ENCODE data around the gene ZBTB42.
"Not testable (repeated sequence)": the region's sequence is repeated elsewhere in the genome, so short reads cannot be mapped to it uniquely, and the experiment has no call there.

ZBTB42 gene

DNA sequence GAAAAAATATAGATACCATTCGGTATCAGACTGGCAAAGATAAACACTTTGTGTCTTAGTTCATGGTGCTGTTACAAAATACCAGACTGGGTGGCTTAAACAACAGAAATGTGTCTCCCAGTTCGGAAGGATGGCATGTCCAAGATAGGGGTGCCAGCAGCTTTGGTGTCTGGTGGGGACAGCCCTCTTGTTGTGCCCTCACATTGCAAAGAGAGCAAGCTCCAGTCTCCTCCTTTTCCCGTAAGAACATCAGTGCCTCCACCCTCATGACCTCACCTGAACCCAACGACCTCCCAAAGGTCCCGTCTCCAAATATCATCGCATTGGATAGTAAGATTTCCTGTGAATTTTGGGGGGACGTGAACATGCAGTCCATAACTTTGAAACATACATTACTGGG lies 12.4 kb downstream of the ZBTB42 start:
- no peak for DNase-seq

DNA sequence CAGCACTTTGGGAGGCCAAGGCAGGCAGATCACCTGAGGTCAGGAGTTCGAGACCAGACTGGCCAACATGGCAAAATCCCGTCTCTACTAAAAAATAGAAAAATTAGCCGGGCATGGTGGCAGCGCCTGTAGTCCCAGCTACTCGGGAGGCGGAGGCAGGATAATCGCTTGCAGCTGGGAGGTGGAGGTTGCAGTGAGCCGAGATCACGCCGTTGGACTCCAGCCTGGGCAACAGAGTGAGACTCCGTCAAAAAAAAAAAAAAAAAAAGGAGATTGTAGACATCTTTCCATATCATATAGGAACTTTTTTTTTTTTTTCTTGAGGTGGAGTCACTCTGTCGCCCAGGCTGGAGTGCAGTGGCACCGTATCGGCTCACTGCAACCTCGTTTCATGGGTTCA lies 13.8 kb downstream of the ZBTB42 start:
- DNase-seq: not testable (repeated sequence)

DNA sequence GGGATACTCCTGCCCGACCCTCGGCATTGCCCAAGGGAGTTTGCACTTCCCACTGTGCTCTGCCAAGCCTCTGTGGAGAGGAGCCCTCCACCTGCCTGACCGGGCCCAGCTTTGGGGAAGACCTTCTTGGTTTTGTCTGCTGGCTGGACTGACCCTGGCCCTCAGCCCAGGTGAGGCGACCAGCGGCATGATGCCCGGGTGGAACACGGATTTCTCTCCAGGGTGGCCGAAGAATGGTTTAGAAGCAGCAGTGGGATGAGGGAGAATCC lies 15.6 kb downstream of the ZBTB42 start:
- DNase-seq: no peak

DNA sequence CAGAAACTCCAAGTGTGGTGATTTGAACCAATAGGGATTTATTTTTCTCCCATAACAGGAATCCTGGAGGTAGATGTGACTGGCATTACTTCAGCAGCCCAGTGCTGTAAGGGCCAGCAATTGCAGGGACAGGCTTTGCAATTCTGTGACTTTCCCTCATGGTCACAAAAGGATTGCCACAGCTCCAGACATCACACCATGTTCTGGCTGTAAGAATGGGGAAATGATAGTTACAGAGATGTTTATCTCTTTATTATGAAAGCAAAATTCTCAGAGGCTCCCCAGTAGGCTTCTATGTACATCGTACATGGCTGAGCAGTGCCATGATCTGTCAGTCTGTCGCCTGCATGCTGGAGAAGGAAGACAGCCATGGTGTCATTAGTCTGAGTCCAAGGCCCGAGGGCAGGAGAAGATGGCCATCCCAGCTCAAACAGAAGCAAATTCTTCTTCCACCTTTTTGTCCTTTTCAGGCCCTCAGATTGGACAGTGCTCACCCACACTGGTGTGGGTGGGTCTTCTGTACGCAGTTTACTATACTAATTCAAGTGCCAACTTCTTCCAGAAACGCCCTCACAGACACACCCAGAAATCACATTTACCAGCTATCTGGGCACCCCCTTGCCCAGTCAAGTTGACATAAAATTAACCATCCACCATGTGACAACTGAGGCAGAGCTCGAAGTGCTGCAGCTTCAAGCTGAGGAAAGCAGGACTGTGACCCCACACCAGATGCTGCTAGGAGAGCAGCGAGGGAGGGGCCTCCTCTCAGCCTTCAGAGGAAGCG lies 17.2 kb downstream of the ZBTB42 start:
- DNase-seq: no peak

DNA sequence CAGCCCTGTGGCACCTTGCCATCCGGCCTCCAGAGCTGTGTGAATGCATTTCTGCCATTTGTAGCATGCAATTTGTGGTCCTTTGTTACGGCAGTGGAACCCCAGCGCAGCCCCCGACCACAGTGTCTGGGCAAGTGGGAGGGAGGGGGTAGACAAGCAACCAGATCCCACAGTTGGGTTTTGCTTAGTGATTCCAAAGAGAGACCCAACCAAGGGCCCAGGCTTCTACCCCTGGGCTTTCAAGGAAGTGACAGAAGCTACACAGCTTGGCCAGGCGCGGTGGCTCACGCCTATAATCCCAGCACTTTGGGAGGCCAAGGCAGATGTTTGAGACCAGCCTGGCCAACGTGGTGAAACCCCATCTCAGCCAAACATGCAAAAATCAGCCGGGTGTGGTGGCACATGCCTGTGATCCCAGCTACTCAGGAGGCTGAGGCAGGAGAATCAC lies 17.8 kb downstream of the ZBTB42 start:
- DNase-seq: no peak

DNA sequence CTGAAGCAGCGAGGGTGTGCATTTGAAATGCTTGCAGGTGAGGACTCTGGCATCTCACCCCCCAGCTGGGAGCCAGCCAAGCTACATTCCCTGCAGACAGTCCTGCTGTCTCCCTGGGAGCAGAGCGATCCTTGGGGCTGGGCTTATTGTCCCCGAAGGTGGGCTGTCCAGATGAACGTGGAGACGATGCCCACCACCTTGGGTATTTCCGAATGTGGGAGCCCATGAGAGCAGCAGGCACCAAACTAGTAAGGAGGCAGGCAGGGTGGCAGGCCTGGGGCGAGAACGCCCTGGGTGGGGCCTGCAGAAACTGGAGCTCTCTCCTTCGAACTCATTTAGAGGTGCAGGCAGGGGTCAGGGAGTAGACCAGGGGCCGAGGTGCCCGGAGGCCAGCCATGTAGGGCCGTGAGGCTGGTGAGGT lies 18.5 kb downstream of the ZBTB42 start:
- DNase-seq: no peak

DNA sequence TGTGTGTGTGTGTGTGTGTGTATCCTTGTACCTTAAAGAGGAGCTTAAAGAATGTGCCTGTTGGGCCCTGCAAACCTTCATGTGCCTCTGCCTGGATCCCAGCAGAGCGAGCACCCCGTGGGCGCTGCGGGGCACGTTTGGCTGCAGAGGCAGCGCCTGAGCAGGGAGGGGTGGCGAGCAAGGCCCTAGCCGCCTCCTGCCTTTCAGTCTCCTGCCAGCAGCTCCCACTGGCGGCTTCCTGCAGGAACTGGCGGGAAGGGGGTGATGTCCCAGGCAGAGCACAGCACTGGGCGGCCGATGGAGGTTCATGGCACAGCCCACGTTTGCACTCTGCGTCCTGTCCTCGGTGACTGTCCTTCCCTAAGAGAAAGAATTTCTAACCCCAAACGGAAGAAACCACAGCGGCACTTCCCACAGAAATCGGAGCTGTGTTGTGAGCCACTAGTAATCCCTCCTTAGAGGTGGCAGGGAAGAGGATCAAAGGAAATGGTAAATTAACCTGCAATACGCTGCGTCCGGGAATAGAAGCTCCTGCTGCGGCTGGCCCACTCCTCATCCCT lies 19.8 kb downstream of the ZBTB42 start:
- no peak for DNase-seq

DNA sequence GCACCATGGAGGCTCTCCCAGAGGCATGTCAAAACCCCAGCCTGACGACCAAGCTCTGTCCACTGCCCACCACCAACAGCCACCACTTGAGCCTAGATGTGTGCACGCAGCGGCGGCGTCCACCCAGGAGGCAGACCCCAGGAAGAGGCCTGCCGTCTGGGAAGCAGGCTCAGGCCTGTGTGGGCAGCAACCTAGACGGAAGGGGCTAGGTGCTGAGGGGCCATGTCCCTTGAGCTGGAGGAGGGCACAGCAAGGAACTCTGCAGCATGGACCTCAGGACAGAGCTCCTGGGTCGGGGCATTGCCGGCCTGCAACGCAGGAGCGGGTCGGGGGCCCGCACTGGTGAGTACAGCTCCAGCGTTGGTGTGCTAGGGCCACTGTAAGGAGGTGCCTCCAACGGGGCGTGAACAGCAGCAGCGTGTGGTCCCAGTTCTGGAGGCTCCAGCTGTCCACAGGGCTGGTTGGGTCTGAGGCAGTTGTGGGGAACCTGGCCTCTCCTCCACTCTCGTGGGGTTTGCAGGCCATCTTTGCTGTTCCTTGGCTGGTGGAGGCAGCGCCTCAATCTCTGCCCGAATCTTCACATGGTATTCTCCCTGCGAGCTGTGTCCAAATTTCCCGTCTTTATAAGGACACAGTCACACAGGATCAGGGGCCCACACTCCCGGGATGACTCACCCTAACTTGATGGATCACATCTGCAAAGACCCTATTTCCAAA lies 20.5 kb downstream of the ZBTB42 start:
- DNase-seq: no peak

DNA sequence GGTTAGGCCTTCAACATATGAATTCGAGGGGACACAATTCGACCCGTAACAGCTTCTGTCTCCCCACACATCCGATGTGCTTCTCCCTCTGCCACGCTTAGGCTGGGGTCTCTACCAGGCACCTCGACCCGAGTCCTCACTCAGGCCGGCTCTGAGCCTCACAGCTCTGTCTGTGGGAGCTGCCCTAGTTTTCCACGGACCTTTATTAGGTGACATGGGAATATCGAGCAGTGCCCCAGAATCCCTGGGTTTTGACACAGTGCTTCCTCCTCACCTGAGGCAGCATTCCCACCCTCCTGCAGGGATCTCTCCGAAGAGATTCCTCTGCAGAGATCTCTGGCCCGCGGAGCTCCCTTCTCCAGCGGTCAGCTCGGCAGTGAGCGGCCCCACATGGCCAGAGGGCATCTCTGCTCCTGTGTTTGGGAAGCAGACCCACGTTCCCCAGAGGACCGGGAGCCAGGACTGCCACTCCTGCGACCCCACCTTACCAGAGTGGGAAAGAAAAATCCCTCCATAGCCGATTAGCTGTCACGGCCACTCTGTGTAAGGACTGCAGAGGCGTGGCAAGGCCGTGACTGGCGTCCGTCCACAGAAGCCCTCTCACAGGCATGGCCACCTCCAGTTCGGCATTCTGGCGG lies 21.2 kb downstream of the ZBTB42 start:
- DNase-seq: no peak

DNA sequence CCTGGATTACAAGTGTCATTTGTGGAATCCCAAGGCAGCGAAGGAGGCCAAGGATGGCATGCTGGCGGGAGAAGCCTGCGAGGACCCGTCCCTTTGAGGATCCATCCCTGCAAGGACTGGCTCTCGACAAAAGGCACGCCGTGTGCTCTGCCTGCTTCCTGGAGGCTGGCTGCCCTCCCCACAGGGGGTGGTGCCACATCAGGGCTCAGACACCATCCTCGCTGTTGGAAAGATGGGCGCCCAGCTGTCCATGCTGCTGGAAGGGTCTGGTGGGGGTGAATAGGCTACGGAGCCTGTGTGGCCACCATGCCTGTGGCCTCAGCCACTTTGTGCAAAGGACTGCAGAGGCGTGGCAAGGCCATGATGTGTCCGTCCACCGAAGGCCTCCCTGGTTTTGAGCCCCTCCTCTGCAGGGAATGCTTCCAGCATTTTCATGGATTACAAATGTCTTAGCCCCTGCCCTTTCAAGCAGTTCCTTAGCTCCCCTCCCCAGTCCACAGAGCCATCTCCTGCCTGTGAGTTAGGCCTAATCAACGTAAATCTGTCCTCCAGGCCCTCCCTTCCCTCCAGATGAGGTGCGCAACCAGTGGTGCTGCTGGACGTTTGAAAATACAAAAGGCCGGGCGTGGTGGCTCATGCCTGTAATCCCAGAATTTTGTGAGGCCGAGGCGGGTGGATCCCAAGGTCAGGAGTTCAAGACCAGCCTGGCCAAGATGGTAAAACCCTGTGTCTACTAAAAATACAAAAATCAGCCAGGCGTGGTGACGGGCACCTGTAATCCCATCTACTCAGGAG lies 22.1 kb downstream of the ZBTB42 start:
- no peak for DNase-seq

DNA sequence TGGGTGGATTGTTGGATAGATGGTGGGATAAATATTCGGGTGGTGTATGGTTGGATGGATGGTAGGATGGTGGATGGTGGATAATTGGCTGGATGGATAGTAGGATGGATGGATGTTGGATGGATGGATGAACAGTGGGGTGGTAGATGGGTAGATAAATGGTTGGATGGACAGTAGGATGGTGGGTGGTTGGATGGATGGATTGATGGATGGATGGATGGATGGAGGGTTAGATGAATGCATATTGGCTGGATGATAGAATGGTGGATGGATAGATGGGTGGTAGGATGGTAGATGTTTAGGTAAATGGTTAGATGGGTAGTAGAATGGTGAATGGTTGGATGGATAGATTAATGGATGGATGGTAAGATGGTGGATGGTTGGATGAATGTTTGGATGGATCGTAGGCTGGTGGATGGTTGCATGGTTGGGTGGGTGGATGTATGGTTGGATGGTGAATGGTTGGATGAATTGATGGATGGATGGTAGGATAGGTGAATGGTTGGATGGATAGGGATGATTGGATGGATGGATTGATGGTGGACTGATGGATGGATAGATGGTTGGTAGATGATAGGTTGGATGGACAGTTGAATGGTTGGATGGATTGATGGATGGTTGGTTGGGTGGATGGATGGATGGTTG lies 23.6 kb downstream of the ZBTB42 start:
- DNase-seq: no peak

DNA sequence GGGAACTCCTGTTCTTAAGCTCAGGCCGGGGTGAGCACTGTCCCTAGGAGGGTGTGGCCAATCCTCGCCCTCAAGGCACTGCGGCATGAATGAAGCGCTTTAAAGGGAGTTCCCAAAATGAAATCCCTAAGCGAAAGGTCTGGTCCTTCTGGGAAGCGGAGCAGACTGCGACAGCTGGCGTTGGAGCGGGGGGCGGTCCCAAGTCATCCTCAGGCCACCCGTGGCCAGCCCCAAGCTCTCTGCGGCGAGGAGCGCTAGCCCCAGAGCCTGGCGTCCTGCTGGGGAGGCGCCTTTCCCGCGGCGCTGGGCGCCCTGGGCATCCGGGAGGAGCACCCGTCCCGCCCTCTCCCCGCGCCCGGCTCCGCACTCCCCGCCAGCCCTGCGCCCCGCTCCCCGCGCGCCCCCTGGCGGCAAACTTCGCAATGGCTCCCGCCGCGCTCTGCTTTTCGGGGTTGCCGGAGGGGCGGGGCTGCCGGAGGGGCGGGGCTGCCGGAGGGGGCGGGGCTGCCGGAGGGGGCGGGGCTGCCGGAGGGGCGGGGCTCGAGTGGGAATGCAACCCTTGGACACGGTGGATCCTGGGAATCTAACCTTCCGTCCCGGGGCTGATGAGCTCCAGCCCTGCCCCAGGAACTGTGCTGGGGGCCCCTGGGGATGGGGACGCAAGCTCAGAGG lies 25.4 kb downstream of the ZBTB42 start:
- DNase-seq: peak; percentile 50 to 64

DNA sequence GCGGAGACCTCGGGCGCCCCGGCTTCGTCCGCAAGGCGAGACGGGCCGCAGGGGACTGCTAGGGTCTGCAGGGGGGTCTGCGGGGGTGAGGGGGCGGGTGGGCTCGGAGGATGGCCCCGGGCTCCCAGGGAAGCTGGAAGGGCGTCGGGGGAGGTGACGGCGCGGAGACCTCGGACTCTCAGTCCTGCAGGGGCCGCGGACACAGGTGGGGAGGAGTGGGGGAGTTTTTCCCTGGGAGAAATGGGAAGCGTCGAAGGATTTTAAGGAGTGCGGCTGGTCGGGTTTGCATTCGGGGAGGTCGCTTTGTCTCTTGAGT lies 25.9 kb downstream of the ZBTB42 start:
- no peak for DNase-seq

DNA sequence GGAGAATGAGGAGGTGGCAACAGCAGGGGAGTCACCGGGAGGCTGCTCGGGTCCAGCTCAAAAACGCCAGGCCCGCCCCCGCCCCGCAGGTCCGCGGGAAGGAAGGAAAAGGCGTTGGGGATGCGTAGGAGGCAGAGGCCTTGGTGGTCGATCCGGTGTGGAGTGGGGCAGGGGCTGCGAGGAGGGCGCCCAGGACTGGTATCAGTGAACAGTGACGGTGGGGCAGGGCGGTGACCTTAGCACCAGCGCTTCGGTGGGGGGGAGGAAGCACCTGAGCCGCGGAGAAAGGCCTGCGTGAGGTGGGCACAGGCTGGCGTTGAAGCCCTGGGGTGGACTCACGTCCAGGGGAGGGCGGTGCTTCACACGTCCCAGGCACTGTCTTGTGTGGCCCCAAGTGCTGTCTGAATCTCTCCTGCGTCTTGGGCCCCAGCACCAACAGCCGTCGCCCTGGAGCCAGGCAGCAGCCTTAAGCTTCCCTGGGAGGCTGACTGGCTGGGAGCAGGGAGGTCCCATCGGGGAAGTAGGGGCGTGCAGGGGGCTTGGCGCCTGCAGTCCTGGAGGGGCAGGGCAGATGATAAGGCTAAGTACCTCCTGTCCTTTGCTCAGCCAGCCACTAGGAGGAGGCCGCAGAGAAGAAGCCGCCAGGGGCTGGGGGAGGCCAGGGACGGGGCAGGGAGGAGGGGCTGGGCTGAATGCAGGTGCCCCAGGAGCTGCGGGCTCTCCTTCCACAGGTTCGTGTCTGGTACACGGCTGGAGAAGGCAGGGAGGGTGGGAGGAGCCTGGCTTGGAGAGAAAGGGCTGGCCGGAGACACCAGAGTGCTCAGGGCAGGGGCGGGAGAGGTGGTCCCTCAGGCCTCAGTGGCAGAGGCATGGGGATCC lies 26.5 kb downstream of the ZBTB42 start:
- DNase-seq: no peak

DNA sequence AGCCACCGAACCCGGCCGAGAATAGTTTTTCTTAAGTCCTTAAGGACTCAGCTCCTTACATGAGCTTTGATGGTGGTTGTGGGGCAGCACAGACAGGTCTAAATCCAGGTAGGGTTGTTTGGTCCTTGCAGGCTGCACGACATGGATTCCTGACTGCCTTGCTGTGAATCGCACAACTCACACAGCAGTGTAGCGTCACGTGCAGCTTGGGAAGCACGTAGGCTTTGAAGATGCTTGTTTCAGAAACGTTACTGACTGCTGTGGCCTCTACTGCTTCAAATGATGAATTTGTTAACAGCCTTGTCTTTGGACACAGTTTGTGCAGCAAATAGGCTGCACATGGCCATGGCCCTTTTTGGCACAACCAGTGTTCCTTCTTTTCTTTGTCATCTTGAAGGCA lies 29.9 kb downstream of the ZBTB42 start:
- DNase-seq: no peak

DNA sequence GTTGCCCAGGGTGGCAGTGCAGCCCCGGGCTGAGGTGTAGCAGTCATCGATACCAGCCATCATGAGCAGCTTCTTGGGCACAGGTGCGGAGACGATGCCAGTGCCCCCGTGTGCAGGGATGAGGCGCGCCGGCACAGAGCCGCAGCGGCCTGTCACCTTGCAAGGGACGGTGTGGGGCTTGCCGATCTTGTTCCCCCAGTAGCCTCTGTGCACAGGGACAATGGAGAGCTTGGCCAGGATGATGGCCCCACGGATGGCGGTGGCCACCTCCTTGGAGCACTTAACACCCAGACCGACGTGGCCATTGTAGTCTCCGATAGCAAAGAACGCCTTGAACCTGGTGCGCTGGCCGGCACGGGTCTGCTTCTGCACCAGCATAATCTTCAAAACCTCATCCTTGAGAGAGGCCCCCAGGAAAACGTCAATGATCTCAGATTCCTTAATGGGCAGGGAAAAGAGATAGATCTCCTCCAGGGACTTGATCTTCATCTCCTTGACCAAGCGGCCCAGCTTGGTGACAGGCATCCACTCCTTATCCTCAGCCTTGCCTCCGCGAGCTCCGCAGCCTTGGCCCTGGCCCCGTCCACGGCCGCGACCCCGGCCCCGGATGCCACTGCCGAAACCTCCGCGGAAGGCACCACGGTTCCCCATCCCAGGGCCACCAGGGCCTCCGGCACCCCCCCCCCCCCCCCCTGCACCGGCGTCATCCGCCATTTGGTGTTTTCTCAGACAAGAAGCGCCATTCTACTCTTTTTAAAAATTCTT lies 35.5 kb downstream of the ZBTB42 start:
- not testable (repeated sequence) for DNase-seq

DNA sequence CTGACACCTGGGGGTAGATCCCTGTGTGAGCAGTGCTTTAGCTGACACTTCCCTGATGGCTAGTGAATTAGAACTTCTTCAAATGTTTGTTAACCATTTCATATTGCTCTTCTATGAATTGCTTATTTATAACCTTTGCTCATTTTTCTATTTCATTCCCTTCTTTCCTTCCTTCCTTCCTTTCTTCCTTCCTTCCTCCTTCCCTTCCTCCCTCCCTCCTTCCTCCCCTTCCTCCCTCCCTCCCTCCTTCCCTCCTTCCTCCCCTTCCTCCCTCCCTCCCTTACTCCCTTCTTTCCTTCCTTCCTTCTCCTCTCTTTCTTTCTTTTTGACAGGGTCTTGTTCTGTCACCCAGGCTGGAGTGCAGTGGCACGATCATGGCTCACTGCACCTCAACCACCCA lies 40.8 kb downstream of the ZBTB42 start:
- DNase-seq: no peak

DNA sequence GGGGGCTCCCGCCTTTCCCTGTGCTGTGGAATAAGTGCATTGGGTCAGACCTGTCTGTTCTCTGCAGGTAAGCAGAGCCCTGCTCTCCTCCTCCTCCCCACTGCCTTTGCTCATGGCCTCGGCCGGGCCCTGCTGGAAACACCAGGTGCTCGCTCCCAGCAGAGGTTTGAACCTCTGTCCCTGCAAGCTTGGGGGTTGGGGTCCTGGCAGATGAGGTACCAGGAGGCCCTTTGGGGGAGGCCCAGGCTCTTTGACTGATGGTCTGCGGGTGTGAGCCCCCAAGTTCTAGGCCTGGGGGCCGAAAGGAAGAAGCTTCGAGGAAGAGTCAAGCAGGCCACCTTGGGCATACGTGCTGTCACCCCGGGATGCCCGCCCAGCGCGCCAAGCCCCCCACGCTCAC lies 42.1 kb downstream of the ZBTB42 start:
- DNase-seq: no peak

DNA sequence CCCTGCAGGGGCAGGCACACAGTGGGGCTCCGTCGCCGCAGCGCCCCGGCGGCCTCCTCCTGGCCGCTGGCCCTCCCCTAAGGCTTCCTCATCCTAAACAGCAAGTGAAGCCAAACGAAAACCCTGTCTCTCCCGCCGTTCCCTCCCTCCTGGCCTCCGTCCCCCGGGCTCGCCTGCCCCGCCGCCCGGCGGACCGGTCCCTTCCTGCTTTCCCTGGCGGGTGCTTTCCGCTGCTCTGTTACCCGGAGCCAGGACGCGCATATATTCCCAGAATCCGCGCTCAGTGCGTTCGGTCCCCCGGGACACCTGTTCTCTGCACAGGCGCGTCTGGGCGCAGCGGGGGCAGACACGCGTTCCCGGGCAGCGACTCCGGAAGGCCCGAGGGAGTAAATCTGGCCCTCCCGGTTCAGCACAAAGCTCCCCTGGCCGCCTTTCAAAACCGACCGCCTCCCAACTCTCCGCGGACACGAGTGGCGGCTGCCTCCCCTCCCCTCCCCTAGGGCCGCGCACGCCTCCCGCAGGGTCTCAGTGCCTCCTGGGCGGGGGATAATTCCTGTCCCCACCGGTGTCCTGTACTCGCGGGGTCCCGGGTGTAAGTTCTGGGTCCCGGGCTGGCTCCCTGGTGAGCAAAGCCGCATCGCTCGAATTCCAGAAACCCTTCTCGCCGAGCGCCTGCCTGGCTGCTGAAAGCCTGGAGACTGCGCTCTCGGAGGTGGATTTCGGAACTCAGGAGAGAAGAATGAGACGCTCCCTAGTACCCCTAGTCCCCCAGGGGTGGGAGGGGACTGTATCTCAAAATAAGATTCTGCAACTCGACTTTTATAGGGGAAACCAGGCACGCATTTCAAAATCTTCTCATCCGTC lies 42.8 kb downstream of the ZBTB42 start:
- DNase-seq: no peak

Data from NCI-H187 (cell line).